IPS-15b (cell line): ENCODE results near the gene POLR3K.
"Not testable (repeated sequence)": the region's sequence is repeated elsewhere in the genome, so short reads cannot be mapped to it uniquely, and the experiment has no call there.

Experiments
- H3K27me3 ChIP-seq: one replicate; pipeline ENCODE4 v1.6.1; 2013; ENCODE audit warnings: low read length; ENCODE audit not compliant: control insufficient read depth, insufficient read depth
- H3K36me3 ChIP-seq: one replicate; pipeline ENCODE4 v1.6.1; 2013; ENCODE audit warnings: low read length; ENCODE audit not compliant: control insufficient read depth, insufficient read depth
- H3K4me1 ChIP-seq: one replicate; pipeline ENCODE4 v1.6.1; 2013; ENCODE audit warnings: mild to moderate bottlenecking, low read length; ENCODE audit not compliant: control insufficient read depth, insufficient read depth
- H3K4me3 ChIP-seq: one replicate; pipeline ENCODE4 v1.5.1; 2013; ENCODE audit warnings: low read depth, low read length
- H3K9ac ChIP-seq: one replicate; pipeline ENCODE4 v1.6.1; 2013; ENCODE audit warnings: low read depth, mild to moderate bottlenecking, low read length
- H3K9me3 ChIP-seq: one replicate; pipeline ENCODE4 v1.6.1; 2013; ENCODE audit warnings: mild to moderate bottlenecking, low read length; ENCODE audit not compliant: control insufficient read depth, insufficient read depth

Gene POLR3K

GRCh38 chr16:46510-46909 is 6.9 kb downstream of the POLR3K start:
- not testable (repeated sequence) for H3K4me1 ChIP-seq, H3K27me3 ChIP-seq, H3K9me3 ChIP-seq, H3K9ac ChIP-seq, H3K4me3 ChIP-seq
- H3K36me3 ChIP-seq, result peaks cover 29% of the 10 kb centered on the region

DNA sequence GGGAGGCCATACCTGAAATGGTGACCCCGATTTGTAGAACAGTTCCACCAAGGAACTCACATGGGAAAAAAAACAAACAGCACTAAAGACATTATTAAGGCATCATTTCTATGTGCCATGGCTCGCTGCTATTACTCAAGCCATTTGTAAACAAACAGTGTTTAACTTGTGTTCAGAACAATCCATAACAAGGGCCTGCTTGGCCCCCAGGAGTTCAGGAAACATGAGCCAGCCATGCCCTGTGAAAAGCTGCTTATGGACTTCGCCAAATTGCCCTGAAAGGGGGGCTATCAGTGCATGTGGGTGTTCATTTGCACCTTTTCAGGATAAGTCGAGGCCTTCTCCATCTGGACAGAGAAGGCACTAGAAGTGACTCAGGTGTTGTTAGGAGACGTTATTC is 8.0 kb downstream of the POLR3K start:
- Histone ChIP-seq H3K27me3 (no peaks in the 10 kb centered on the region), H3K9me3 (no peaks in the 10 kb centered on the region), H3K9ac (no peak overlapping the region), H3K4me3 (no peak overlapping the region), H3K4me1 (no peaks in the 10 kb centered on the region), H3K36me3 (peaks cover 34% of the 10 kb centered on the region)

DNA sequence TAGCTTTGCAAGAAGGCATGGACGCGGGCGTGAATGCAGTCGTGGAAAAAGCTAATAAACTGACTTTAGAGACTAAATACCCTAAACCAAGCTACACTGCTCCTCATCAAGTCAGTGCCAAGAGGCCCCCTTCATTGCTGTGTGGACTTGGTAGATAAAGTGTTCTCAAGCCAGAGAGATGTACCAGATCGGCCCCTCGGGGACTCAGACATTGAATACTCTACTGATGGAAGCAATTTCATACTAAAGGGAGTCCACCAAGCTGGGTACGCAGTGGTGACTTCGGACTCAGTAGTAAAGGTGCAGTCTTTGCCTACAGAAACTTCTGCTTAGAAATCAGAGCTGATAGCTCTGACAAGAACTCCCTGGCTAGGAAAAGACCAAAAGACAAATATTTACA is 8.8 kb downstream of the POLR3K start:
- no peaks in the 10 kb centered on the region for H3K27me3 ChIP-seq
- H3K9ac ChIP-seq, result no peak overlapping the region
- H3K9me3 ChIP-seq, result no peaks in the 10 kb centered on the region
- no peaks in the 10 kb centered on the region for H3K4me1 ChIP-seq
- peaks cover 28% of the 10 kb centered on the region for H3K36me3 ChIP-seq
- no peak overlapping the region for H3K4me3 ChIP-seq

GRCh38 chr16:43294-43693 is 10.1 kb downstream of the POLR3K start:
- H3K9me3 ChIP-seq, result no peaks in the 10 kb centered on the region
- no peaks in the 10 kb centered on the region for H3K4me1 ChIP-seq
- H3K27me3 ChIP-seq, result no peaks in the 10 kb centered on the region
- peaks cover 27% of the 10 kb centered on the region for H3K36me3 ChIP-seq
- no peak overlapping the region for H3K4me3 ChIP-seq
- H3K9ac ChIP-seq, result no peak overlapping the region

DNA sequence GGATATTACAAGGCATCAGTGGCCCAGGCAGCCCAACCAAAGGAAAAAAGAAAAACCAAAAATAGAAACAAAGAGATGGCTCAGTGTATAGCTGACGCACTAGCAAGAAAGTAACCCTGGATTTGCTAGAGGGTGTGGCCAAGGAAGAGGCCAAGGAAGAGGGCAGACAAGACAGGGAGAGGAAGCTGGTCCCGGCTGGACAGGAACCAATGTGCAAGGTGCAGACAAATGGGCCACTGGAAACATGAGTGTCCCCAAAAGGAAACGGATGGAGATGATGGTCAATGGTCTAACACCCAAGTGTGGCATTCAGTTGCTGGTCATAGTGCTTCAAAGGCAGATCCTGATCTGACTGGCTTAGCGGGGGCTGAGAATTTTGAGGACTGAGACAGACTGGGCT is 10.7 kb downstream of the POLR3K start:
- no peaks in the 10 kb centered on the region for H3K4me1 ChIP-seq
- H3K9me3 ChIP-seq, result no peaks in the 10 kb centered on the region
- peaks cover 27% of the 10 kb centered on the region for H3K36me3 ChIP-seq
- H3K9ac ChIP-seq, result no peak overlapping the region
- H3K4me3 ChIP-seq, result no peak overlapping the region
- H3K27me3 ChIP-seq, result no peaks in the 10 kb centered on the region

- no peak overlapping the region for H3K4me3 ChIP-seq
- H3K4me1 ChIP-seq, result no peaks in the 10 kb centered on the region
- H3K9ac ChIP-seq, result no peak overlapping the region
- no peaks in the 10 kb centered on the region for H3K27me3 ChIP-seq
- H3K36me3 ChIP-seq, result peaks cover 24% of the 10 kb centered on the region
- H3K9me3 ChIP-seq, result no peaks in the 10 kb centered on the region
Observed at GRCh38 chr16:42069-42457, 11.3 kb downstream of the POLR3K start.

DNA sequence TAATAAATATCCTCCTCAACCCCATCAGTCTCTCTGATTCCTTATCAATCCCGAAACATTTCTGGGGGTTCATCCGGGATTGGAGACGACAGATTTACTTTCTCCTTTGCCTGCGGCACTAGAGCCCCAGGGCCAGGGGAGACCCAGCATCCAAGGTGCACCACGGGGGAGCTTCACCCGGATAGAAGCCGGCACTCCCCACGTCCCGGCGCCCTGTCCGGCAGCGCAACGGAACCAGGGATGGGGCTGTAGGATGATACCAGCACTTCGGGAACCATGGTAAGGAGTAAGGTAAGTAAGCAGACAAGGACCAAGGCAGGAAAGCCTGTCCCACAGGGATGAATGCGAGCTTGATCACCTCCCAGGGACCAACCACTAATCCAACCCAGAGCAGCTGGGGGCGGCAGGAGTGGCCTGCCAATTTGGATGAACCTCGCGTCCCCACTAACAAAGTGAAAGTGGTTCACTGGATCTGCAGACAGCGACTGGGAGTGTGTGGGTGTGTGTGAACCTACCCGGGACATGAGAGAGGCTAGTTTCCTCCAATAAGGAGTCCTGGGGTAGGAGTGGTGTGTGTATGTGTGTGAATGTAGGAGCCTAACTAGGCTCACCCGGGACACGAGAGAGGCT is 11.9 kb downstream of the POLR3K start:
- Histone ChIP-seq H3K9me3 (no peaks in the 10 kb centered on the region), H3K9ac (no peak overlapping the region), H3K4me1 (no peaks in the 10 kb centered on the region), H3K27me3 (no peaks in the 10 kb centered on the region), H3K36me3 (peaks cover 23% of the 10 kb centered on the region), H3K4me3 (no peak overlapping the region)

GRCh38 chr16:38941-39892 is 14.2 kb downstream of the POLR3K start:
- Histone ChIP-seq H3K36me3 (peaks cover 13% of the 10 kb centered on the region), H3K27me3 (no peaks in the 10 kb centered on the region), H3K4me3 (no peak overlapping the region), H3K4me1 (no peaks in the 10 kb centered on the region), H3K9ac (no peak overlapping the region), H3K9me3 (no peaks in the 10 kb centered on the region)

DNA sequence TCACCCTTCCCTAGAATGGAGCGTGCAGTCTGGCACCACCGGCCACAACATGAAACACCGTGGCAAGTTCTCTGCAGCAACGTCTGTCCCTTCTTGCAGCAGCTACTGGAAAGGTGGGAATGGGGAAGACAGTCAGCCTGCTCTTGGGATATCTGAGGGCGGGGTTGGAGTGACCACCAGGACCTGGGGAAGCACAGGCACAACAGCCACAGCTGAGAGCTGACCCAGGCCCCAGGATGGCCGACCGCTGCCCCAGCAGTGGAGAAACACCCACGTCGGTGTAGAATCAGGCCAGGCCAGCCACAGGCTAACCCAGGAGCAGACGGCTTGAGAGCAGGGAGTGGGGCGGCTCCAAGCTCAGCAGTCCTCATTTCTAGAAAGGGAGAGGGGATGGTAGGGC is 15.2 kb downstream of the POLR3K start:
- H3K9ac ChIP-seq, H3K4me3 ChIP-seq, H3K27me3 ChIP-seq, H3K9me3 ChIP-seq, H3K4me1 ChIP-seq: not testable (repeated sequence)
- H3K36me3 ChIP-seq, result peaks cover 10% of the 10 kb centered on the region

DNA sequence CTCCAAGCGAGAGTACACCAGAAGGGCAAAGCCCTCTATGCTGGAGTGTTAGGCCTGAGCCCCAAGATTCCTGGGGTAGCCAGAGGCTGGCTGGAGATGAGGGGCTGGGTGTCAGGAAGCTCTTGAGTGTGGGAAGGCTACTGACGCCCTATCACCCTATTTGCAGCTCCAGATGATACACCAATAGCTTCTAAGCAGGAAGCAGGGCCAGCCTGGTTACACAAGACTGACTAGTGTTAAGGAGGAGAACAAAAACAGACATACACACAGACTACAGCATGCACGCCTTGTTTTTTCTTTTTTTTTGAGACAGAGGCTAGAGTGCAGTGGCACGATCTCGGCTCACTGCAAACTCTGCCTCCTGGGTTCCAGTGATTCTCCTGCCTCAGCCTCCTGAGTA is 15.9 kb downstream of the POLR3K start:
- Histone ChIP-seq H3K4me1 (no peaks in the 10 kb centered on the region), H3K9me3 (no peaks in the 10 kb centered on the region), H3K9ac (no peak overlapping the region), H3K4me3 (no peak overlapping the region), H3K27me3 (no peaks in the 10 kb centered on the region), H3K36me3 (peaks cover 10% of the 10 kb centered on the region)

DNA sequence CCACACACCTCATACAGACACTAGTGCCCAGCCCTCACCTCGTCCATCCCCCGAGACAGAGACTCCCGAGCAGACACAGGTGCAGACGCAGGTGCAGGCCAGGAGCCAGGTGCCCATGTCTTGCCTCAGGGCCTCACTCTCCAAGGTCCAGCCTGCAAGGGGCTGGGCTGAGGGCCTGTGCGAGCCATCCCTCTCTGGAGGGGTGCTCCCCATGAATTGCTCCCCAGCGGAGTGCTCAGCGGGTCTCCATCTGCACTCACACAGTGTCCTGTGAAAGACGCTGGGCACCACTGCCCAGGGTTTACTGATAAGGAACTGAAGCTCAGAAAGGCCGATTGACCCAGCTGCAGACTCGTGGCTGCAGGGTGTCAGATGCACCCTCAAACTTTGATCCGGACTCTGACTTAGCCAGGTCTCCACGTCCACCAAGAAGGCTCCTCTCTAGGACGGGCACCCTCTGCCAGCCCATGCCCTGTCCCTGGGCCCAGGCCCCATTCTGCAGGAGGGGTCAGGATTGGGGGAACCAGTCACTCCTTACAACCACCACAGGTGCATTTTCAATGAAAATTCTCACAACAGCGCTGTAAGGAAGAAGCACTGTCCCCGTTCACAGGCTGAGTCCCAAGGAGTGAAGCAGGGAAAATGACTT is 16.9 kb downstream of the POLR3K start:
- H3K27me3 ChIP-seq, result no peaks in the 10 kb centered on the region
- no peaks in the 10 kb centered on the region for H3K4me1 ChIP-seq
- no peak overlapping the region for H3K4me3 ChIP-seq
- H3K9ac ChIP-seq, result no peak overlapping the region
- no peaks in the 10 kb centered on the region for H3K9me3 ChIP-seq
- peaks cover 9% of the 10 kb centered on the region for H3K36me3 ChIP-seq
